ENCODE results near the gene PCNX2.

Gene PCNX2

DNA sequence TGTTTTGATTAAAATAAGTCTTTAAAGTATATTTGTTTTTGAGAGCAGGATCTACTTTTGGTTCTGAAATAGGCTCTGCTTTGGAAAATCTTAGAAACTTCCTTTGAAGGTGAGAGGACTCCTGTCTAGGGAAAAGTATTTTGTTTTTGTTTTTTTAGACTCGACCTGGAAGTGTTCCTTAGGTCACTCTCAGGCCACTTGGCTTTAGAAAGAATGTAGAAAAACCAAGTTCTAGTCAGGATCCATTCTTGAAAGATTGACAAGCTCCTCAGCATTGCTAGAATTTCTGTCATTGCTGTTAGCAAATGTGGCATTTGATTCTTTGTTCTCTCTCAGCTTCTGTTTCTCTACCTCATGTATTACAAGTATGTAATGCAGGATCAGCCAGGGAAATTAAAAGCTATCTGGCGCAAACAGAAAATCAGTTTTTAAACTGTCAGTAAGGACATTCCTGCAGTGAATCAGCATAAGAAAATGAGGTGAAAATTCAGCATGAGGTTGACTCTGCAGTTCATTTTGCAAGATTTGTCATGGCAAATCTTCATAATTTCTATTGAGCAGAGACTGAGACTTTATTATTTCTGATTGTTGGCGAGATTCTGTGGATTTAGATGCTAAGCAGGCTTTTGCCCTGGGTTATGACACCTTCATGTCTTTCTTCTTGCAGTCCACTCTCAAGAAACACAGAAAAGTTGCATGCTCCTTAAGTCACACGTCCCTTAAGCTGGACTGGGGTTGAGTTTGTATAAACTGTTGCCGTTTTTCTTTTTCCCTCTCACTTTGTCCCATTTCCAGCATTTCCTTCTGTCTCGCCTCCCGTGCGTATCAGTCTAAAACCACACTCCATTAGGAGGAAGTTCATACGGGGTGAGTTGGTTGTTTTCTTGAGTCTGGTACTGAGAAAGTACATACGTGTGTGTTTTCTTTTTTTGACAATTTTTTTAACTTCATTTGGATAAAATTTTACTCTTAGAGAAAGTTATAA lies 332.5 kb downstream of the PCNX2 start:
- DNase-seq (ENCODE audit: low spot score), result no peak

GRCh38 chr1:232958067-232958466 lies 337.5 kb downstream of the PCNX2 start:
- DNase-seq (ENCODE audit: low spot score), result no peak

- DNase-seq (ENCODE audit: low spot score), result no peak
Measured at GRCh38 chr1:232956081-232956480, 339.4 kb downstream of the PCNX2 start.

- DNase-seq (ENCODE audit: low spot score), result no peak
Measured at GRCh38 chr1:232954594-232955365, 340.7 kb downstream of the PCNX2 start.

DNA sequence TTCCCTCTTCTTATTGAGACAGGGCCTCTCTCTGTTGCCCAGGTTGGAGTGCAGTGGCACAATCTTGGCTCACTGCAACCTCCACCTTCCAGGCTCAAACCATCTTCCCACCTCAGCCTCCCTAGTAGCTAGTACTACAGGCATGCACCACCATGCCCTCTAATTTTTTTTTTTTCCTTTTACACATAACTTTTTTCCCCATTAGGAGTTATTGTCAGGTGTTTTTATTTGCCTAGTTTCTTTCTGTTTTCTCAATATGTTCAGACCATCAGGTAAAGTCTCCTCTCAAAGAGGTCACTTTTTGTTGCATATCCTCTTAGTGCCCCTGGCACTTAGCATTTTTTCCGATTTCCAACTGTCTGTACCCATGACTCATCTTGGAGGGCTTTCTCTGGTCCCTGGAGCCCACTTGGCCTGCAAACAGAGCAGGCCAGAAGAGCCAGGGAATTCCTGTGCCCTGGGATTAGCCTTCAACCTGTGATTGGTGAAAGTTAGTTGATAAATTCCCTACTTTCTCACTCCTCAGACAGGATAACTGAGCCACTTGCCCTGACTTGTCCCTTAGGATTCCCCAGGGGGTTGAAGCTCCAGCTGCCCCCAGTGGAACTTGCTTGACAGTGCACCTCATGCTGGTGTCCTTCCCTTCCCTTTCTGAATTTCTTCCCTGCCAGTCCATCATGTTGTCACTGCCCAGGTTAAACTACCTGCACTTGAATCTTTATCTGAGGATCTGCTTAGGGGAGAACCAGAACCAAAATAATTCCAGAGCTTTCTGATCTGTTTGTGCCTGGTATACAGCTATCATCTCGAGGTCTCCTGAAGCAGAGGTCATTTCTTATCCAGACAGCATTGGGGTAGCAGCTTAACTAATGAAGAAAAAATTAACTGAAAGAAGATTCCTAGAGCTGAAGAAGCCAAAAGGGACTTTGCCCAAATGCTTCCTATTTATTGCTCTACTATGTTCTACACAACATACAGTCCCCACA lies 342.7 kb downstream of the PCNX2 start:
- DNase-seq (ENCODE audit: low spot score), result peak; percentile 35

DNA sequence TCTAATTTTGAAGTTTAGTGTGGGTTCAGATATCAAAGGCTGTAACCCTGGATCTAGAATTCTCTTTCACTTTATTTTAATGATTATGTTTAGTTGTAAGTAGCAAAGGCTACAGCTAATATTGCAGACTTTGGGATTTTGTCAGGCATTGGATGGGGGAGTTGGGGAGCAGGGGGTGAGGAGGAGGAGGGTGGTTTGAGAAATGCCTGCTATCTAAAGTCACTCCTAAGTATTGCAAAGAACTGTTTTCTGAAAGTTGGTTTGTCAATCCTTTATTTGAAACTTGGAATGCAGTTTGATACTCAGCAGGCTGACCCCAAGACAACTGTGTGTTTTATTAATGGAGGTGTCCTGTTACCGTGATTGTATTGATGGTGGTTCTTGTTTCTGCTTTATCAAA lies 343.9 kb downstream of the PCNX2 start:
- DNase-seq (ENCODE audit: low spot score), result no peak

DNA sequence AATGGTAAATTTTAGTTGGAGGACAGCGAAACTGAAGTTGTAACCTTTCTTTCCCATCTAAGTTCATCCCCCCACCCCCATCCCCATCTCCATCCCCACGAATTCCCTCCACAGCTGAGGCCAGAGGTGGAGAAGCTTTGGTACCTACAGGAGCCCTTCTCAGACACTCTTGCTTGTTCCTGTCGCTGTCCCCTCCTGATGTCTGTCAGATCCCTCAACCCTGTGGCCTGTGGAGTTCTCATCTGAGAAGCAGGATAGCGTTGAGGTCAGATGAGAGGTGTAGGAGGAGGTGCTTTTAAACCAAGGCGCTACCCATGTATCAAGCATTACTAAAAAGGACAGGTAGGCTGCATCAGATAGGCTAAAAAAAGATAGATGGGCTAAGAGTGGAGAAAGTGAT lies 344.3 kb downstream of the PCNX2 start:
- DNase-seq (ENCODE audit: low spot score), result peak; percentile 34

DNA sequence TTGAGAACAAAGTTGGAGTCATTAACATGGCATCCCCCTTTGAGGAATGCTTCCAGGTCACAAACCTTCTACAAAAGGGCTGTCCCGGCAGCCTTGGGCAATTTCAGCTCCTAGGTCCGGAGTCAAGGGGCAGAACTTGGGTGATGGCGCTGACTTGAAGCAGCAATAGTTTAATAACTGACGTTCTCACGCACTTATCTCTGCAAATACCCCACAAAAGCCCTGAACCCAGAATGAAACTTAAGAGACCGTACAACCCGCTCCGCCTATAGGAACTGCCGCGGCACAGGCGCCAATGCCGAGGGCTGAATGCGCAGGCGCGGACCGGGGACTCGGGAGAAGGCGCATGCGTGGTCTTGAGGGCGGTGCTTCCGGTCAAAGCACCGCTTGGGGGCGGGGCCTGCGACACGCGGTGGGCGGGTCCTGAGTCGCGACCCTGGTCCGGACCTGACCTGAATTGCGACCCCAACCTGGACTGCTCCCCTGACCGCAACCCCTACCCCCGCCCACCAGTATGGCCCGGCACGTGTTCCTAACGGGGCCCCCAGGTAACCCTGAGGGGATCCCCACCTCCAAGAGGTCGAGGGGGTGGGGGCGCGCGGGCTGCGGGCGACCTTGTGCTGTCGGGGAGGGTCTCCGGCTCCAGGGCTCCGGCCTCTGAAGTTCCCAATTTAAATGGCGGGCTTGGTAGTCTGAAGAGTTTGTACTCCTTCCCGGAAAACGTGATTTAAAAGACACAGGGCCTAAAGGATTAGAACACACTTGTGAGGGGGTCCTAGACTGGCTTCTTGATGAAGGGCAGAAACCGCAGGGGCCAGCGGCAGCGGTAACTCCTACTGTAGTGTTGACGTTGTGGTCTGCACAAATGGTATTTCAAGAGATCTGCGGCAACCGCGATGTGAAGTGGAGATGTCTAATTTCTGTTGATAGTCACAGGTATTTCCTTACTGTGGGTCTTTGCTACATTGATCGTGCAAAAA lies 345.0 kb downstream of the PCNX2 start, which contains the start of gene NTPCR:
Gene NTPCR, plus strand, starts transcription at position 415 of the 980 bp plus-strand sequence. Its CDS starts 100 bp downstream, at position 515.
- peak; percentile 96 for DNase-seq (ENCODE audit: low spot score)

GRCh38 chr1:232949636-232950196 lies 345.8 kb downstream of the PCNX2 start:
- no peak for DNase-seq (ENCODE audit: low spot score)

DNA sequence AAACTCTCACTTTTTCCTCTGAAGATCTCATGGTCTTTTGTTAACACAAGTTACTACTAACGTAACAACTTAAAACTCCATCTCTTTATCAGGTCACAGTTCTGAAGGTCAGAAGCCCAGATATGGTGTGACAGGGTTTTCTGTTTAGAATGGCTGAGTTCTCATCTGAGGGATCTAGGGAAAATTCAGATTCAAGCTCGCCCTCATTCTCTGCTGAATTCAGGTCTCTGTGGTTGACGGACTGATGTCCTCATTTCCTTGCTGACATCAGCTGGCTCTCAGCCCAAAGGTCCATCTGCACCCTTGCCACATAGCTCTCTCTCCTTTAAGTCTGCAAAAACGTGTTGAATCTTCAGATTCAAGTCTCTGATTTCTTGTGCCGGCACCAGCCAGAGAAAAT lies 351.2 kb downstream of the PCNX2 start:
- peak; percentile 7 for DNase-seq (ENCODE audit: low spot score)

GRCh38 chr1:232943679-232944252 lies 351.8 kb downstream of the PCNX2 start:
- DNase-seq (ENCODE audit: low spot score), result peak; percentile 24

DNA sequence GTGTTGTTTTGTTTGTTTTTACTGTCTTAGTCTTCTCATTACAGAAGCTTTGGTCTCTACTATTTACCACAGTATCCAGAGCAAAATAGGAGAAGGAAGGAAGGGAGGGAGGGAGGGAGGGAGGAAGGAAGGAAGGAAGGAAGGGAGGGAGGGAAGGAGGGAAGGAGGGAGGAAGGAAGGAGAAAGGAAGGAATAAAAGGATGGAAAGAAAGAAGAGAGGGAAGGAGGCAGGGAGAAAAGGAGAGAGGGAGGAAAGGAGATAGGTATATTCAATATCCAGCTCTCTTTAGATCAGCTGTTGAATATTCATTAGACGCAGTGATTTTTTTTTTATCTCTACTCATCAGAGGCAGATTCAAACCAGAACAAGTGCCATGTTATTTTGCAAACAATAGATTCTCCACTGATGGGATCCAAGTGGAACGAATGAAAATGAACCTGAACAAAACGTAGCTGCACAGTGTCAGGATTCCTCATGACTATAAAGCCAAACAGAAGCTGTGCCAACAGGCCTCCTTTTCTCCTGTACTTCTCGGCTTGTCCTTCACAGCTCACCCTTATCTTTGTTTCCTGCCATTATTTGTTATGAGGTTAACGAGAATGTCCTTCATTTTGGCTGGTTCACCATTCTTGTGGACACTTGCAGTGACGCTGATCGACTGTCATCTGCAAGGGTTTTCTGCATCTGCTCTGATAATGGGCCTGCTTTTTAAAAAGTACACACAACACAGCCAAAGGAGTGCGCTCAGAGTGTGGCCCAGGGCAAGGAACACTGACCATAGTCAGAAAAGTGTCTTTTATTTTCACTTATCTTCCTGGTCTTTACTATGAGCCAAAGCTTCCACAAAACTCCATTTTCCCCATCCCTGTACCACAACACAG lies 352.9 kb downstream of the PCNX2 start:
- DNase-seq (ENCODE audit: low spot score), result no peak

DNA sequence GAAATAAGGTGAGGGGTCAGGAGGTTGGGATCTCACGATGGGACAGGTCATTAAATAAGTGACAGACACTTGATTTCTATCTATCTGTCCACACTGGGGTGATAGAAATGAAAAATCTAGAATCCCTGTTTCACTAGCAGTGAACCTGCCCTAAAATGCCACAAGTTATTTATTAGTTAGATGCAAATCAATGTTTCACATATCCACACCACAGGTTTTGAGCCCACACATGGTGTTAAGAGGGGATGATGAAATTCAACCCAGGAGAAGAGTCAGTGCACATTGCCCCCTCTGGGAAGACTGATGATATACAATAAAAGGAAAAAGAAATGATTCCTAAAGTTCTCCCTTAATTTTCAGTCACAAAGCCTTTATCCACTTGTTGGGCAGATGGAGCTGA lies 355.3 kb downstream of the PCNX2 start:
- DNase-seq (ENCODE audit: low spot score), result no peak

GRCh38 chr1:232939748-232940147 lies 355.8 kb downstream of the PCNX2 start:
- no peak for DNase-seq (ENCODE audit: low spot score)

- DNase-seq (ENCODE audit: low spot score), result no peak
Measured at GRCh38 chr1:232938926-232939325, 356.6 kb downstream of the PCNX2 start.

DNA sequence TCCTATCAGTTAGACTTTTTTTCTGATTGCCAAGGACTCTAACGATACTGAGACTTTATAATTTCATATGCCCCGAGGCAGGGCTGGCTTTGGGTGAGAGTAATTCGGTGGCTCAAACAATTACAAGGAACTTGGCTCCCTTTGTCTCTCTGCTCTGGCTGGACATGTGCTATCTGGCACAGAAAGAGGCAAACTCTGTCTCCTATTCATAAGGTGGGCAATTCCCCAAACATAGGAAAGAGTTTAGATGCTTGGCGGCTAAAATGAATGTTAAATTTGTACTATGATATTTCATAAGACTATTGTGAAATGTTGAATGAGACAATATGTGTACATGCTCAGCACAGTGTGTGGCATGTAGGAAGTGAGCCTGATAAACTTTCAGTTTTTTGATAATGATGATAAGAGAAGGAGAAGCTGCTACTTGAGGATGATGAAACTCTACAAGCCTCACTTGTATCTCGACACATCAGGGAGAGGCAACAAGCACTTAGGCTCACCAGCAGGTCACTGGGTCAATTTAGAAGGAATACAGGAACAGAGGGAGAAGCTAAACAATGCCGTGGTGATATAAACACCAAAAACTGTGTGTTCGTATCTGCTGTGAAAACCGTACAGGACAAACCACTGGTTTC lies 357.7 kb downstream of the PCNX2 start:
- no peak for DNase-seq (ENCODE audit: low spot score)

GRCh38 chr1:232936941-232937340 lies 358.6 kb downstream of the PCNX2 start:
- DNase-seq (ENCODE audit: low spot score), result no peak

Data from activated CD4-positive, alpha-beta T cell treated with anti-CD3 and anti-CD28 coated beads, Interleukin-2, Interleukin-4, amounts not matched to agents 100 ng/mL and 50 ng/mL, durations not matched to agents 16 hours and 8 hours (primary cell).